Loucy (cell line): ENCODE data around the gene TMEM247.

Source experiments
- H2AFZ ChIP-seq: fragments of 200-600 bp; sonication (generic); 2 replicates; pipeline ENCODE4 v1.6.0; 2016; ENCODE audit warnings: antibody characterized with exemption, mild to moderate bottlenecking, low read length, moderate library complexity
- H3F3A ChIP-seq: fragments of 200-600 bp; 2 replicates; pipeline ENCODE4 v1.6.0; 2016; ENCODE audit warnings: antibody characterized with exemption, low read depth, mild to moderate bottlenecking
- H3K27me3 ChIP-seq: fragments of 200-600 bp; sonication (generic); 2 replicates; pipeline ENCODE4 v1.6.1; 2014; ENCODE audit warnings: low read length, mild to moderate bottlenecking; ENCODE audit not compliant: insufficient read depth, poor library complexity, severe bottlenecking
- H3K36me3 ChIP-seq: fragments of 200-600 bp; sonication (generic); 2 replicates; pipeline ENCODE4 v1.6.1; 2016; ENCODE audit warnings: low read length; ENCODE audit not compliant: insufficient read depth
- H3K4me1 ChIP-seq: fragments of 200-600 bp; sonication (generic); 2 replicates; pipeline ENCODE4 v1.5.1; 2014; ENCODE audit warnings: low read length, mild to moderate bottlenecking; ENCODE audit not compliant: insufficient read depth, poor library complexity, severe bottlenecking
- H3K4me2 ChIP-seq: fragments of 200-600 bp; sonication (generic); 2 replicates; pipeline ENCODE4 v1.6.0; 2014; ENCODE audit warnings: antibody characterized with exemption, low read length, low read depth, mild to moderate bottlenecking; ENCODE audit not compliant: poor library complexity, severe bottlenecking
- H3K4me3 ChIP-seq: fragments of 200-600 bp; sonication (generic); 2 replicates; pipeline ENCODE4 v1.5.1; 2014; ENCODE audit warnings: low read length, mild to moderate bottlenecking, mixed read lengths; ENCODE audit not compliant: poor library complexity, severe bottlenecking
- H3K79me2 ChIP-seq: fragments of 200-600 bp; sonication (generic); 2 replicates; pipeline ENCODE4 v1.6.1; 2014; ENCODE audit warnings: low read length; ENCODE audit not compliant: insufficient read depth
- H3K9ac ChIP-seq: fragments of 200-600 bp; sonication (generic); 2 replicates; pipeline ENCODE4 v1.6.0; 2014; ENCODE audit warnings: mild to moderate bottlenecking, low read depth, low read length, moderate library complexity; ENCODE audit not compliant: poor library complexity, severe bottlenecking
- H3K9me2 ChIP-seq: fragments of 200-600 bp; sonication (generic); replicated peaks from 2 replicates; pipeline ENCODE4 v1.6.1; 2016; ENCODE audit warnings: low read depth, low read length, mixed read lengths
- H3K9me3 ChIP-seq: fragments of 200-600 bp; sonication (generic); 2 replicates; pipeline ENCODE4 v1.6.1; 2014; ENCODE audit warnings: mild to moderate bottlenecking, antibody characterized with exemption, low read length, low read depth; ENCODE audit not compliant: insufficient read depth
- H4K20me1 ChIP-seq: fragments of 200-600 bp; sonication (generic); 2 replicates; pipeline ENCODE4 v1.6.0; 2014; ENCODE audit warnings: antibody characterized with exemption, low read length, mild to moderate bottlenecking; ENCODE audit not compliant: insufficient read depth, poor library complexity, severe bottlenecking
- CTCF ChIP-seq: fragments of 200-600 bp; sonication (generic); conservative IDR thresholded peaks from 2 replicates; pipeline ENCODE4 v1.5.1; 2014; ENCODE audit warnings: mild to moderate bottlenecking, antibody characterized with exemption, low read length
- EZH2phosphoT487 ChIP-seq: fragments of 200-600 bp; IDR thresholded peaks from 2 replicates; pipeline ENCODE4 v1.6.1; 2018; ENCODE audit warnings: antibody characterized with exemption, mild to moderate bottlenecking, moderate library complexity, borderline replicate concordance

TMEM247 gene

GRCh38 chr2:46497766-46498165 lies 18.4 kb downstream of the TMEM247 start:
- H3K4me1 ChIP-seq = peaks cover 2% of the 10 kb centered on the region
- no peaks in the 10 kb centered on the region for H3F3A ChIP-seq
- H4K20me1 ChIP-seq = no peaks in the 10 kb centered on the region
- no peaks in the 10 kb centered on the region for H3K36me3 ChIP-seq
- TF ChIP-seq EZH2phosphoT487 (no peak), CTCF (no peak)
- no peaks in the 10 kb centered on the region for H3K9me2 ChIP-seq
- H3K4me2 ChIP-seq = no peak overlapping the region
- H3K4me3 ChIP-seq = no peak overlapping the region
- no peak overlapping the region for H2AFZ ChIP-seq
- H3K9me3 ChIP-seq = no peaks in the 10 kb centered on the region
- H3K27me3 ChIP-seq = peaks cover 15% of the 10 kb centered on the region
- no peak overlapping the region for H3K9ac ChIP-seq
- H3K79me2 ChIP-seq = no peaks in the 10 kb centered on the region

GRCh38 chr2:46498681-46499080 lies 19.3 kb downstream of the TMEM247 start:
- no peaks in the 10 kb centered on the region for H3F3A ChIP-seq
- no peak overlapping the region for H3K9ac ChIP-seq
- peaks cover 2% of the 10 kb centered on the region for H3K4me1 ChIP-seq
- TF ChIP-seq CTCF (no peak), EZH2phosphoT487 (no peak)
- no peak overlapping the region for H3K4me2 ChIP-seq
- H4K20me1 ChIP-seq = no peaks in the 10 kb centered on the region
- no peaks in the 10 kb centered on the region for H3K9me3 ChIP-seq
- H3K9me2 ChIP-seq = no peaks in the 10 kb centered on the region
- no peak overlapping the region for H3K4me3 ChIP-seq
- no peak overlapping the region for H2AFZ ChIP-seq
- H3K27me3 ChIP-seq = peaks cover 15% of the 10 kb centered on the region
- no peaks in the 10 kb centered on the region for H3K79me2 ChIP-seq
- H3K36me3 ChIP-seq = no peaks in the 10 kb centered on the region

- Histone ChIP-seq H3K9ac (peak overlapping the region; percentile 64), H3F3A (no peaks in the 10 kb centered on the region), H3K4me2 (peak overlapping the region; percentile 92), H3K4me3 (peak overlapping the region; percentile 90), H3K27me3 (peaks cover 15% of the 10 kb centered on the region), H3K79me2 (no peaks in the 10 kb centered on the region), H4K20me1 (no peaks in the 10 kb centered on the region), H3K4me1 (peaks cover 2% of the 10 kb centered on the region), H2AFZ (peak overlapping the region; percentile 99), H3K9me2 (no peaks in the 10 kb centered on the region), H3K9me3 (no peaks in the 10 kb centered on the region), H3K36me3 (no peaks in the 10 kb centered on the region)
- TF ChIP-seq CTCF (no peak), EZH2phosphoT487 (no peak)
These were observed 20.0 kb downstream of the TMEM247 start for GRCh38 chr2:46499392-46499785.
